Heart left ventricle (tissue), 16 donors: ENCODE measurements around the gene BUB1. TPM values are rescaled to one million over a fixed set of nuclear protein-coding genes. Genes with fewer than 3 reads are reported as not detected.
"Not testable (repeated sequence)": the region's sequence is repeated elsewhere in the genome, so short reads cannot be mapped to it uniquely, and the experiment has no call there.

Source experiments
- ATAC-seq, 4 donors: fragments of 200-7000 bp; cut with Tn5 transposase; one replicate each; pipeline ENCODE4 v1.9.1; 2020 to 2022; ENCODE audit warnings: moderate library complexity in 4 of 4, mild to moderate bottlenecking in 3 of 4, moderate number of reproducible peaks in 1 of 4
- DNase-seq, 5 donors: peaks; one replicate each; pipeline ENCODE4 v3.0.0-alpha.2; 2020
- H3K27ac ChIP-seq, 12 donors: fragments of 200-600 bp; sonication (generic) in 4 of 12; one replicate each; pipeline versions ENCODE4 v1.5.0 to v1.8.0; 2016 to 2022; ENCODE audit warnings: mild to moderate bottlenecking in 2 of 12
- H3K27me3 ChIP-seq, 9 donors: fragments of 200-600 bp; sonication (generic) in 2 of 9; one replicate each; pipeline versions ENCODE4 v1.5.1 to v1.8.0; 2016 to 2022; ENCODE audit warnings: mild to moderate bottlenecking in 3 of 9
- H3K36me3 ChIP-seq, 9 donors: fragments of 200-600 bp; sonication (generic) in 2 of 9; one replicate each; pipeline versions ENCODE4 v1.5.0 to v1.8.0; 2018 to 2022; ENCODE audit warnings: mild to moderate bottlenecking in 2 of 9
- H3K4me1 ChIP-seq, 12 donors: fragments of 200-600 bp; sonication (generic) in 4 of 12; one replicate each; pipeline versions ENCODE4 v1.5.0 to v1.8.0; 2016 to 2022; ENCODE audit warnings: mild to moderate bottlenecking in 3 of 12
- H3K4me3 ChIP-seq, 12 donors: fragments of 200-600 bp; sonication (generic) in 4 of 12; one replicate each; pipeline versions ENCODE4 v1.5.0 to v1.8.0; 2017 to 2022; ENCODE audit warnings: mild to moderate bottlenecking in 9 of 12, moderate library complexity in 4 of 12
- H3K9me3 ChIP-seq, 12 donors: fragments of 200-600 bp; sonication (generic) in 4 of 12; one replicate each; pipeline versions ENCODE4 v1.5.0 to v1.8.0; 2016 to 2022; ENCODE audit warnings: mild to moderate bottlenecking in 1 of 12
- CTCF ChIP-seq, 12 donors: fragments of 200-600 bp; sonication (generic) in 4 of 12; IDR thresholded peaks; one replicate each; pipeline versions ENCODE4 v1.5.0 to v1.8.0; 2018 to 2022; ENCODE audit warnings: antibody characterized with exemption in 12 of 12, mild to moderate bottlenecking in 5 of 12
- POLR2A ChIP-seq, 2 donors: fragments of 450-650 bp; IDR thresholded peaks; one replicate each; pipeline ENCODE4 v1.6.1; 2017; ENCODE audit warnings: antibody characterized with exemption in 2 of 2, mild to moderate bottlenecking in 2 of 2, moderate library complexity in 2 of 2
- WGBS, 4 donors: extraction: QIAGEN DNeasy Blood & Tissue Kit in 2 of 4; methylation state at CpG; one replicate each; pipeline versions ENCODE4 v1.1.5 to v1.1.7; 2013 to 2018; 5-methylcytosine and 5-hydroxymethylcytosine counted together
- intact Hi-C, 10 donors: fragments of 100-400 bp; cut with DNase I; formaldehyde crosslinking; loops; one replicate each; pipeline versions ENCODE4 v1.11.1 to v1.14.2; 2022
- polyA plus RNA-seq, 2 donors: library from polyadenylated mRNA; stranded (reverse); fragments of 200-250 nt; gene quantifications; one replicate each; pipeline ENCODE4 v1.2.3, GENCODE V29; 2013
- total RNA-seq, 9 donors: library from RNA; depleted of rRNA in 2 of 9; stranded (reverse); fragments of >200 nt in 2 of 9; fragmentation: NEBNext Ultra II Directional in 3 of 9; extraction: Animal tissue kit (Norgen Biotek cat#: 25700) in 3 of 9; gene quantifications; one replicate each; pipeline versions ENCODE4 v1.1.0 to v1.2.4, GENCODE V29; 2016 to 2023
- donor health status: ischemic (EF 13 %, LVEDD 7.1; RV severe dilation, severe dysfunction).
- donor health status: healthy with polysubstance abuse.
- donor health status: DM: no; HTN: yes; CAD: no.
- donor health status: DM: no; HTN: no; CAD: no.
- donor health status: ischemic (EF 25% LVEDD 6.9; RV normal size, moderate dysfunction).
- donor health status: ischemic (EF 25% LVEDD 5.7; RV mildly dilated, moderate dysfunction).
- donor health status: healthy.
- donor health status: DM: yes; HTN: yes; CAD: no.
- donor health status: ischemic (EF 35%, LVEDD 5.7; RV mildly dilated, moderate dysfunction).
- donor health status: nonischemic (EF 11% LVEDD 7.7; RV severe dilation, severe dysfunction).
- donor health status: DM: yes; HTN: yes; CAD: no.
- donor health status: PGD.
- donor health status: ischemic (EF 29% LVEDD 5.4; RV normal size, mild dysfunction).
- donor health status: nonischemic (EF 23%, LVEDD 6.1; RV moderate dilation, normal function).

The BUB1 gene
- total and polyA plus RNA-seq, 11 donors: 0.11 to 8.3 (median 0.91) TPM; not detected in 1

DNA sequence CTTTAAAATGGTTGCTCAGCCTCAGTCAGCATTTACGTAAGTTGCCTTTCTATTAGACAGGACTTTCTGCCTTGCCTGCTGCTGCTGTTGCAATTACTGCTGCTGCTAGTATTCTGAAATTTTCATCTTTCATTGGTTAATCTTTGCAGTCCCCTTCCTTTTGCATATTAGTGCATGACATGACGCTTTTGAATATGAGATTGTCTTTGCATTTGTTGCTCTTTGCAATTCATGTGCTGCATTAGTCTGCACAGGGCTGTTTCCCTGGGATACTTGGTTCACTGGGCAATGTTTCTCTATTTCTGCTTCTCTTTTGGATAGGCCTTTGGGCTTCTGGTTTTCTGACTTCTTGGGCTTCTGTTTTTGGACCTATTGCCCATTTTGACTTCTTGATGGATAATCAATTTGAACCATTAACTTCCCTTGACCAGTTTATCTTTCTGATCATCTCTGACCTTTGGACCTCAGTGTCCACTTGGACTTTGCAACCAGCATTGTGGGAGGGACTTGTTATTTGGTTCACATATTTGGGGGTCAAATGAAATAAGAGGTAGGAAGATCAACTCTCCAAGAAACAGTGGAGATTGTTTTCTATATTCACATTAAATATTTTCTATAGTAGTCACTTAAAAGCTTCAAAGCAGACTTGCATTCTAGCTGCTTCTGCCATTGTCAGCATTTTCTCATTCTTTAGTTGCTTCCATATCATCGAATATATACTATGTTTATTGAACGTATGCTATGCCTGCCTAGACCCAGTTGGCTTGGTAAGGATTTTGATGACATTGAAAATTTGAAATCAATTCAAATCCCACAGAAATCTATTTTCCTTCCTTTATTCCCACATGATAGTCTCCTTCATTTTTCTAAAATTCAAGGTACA, 12.5 kb upstream of the BUB1 start:
- TF ChIP-seq POLR2A (IDR thresholded peaks at IDR 0.05) (no peak), CTCF (IDR thresholded peaks at IDR 0.05) (no peak)
- DNase-seq (no peak), ATAC-seq (no peak)
- Histone ChIP-seq H3K4me3 (no peak overlapping the region), H3K36me3 (no peaks in the 10 kb centered on the region), H3K9me3 (peaks cover 0 to 12% (median 1%) of the 10 kb centered on the region in 12 donors), H3K27ac (no peak overlapping the region), H3K4me1 (peaks cover 0 to 7% (median 0%) of the 10 kb centered on the region in 12 donors), H3K27me3 (peaks cover 0 to 5% (median 0%) of the 10 kb centered on the region in 9 donors)
- intact Hi-C loops: no loop called here
- WGBS, 4 donors: 92 to 96% (median 94%) methylated on average over 4 of the region's 4 CpGs

DNA sequence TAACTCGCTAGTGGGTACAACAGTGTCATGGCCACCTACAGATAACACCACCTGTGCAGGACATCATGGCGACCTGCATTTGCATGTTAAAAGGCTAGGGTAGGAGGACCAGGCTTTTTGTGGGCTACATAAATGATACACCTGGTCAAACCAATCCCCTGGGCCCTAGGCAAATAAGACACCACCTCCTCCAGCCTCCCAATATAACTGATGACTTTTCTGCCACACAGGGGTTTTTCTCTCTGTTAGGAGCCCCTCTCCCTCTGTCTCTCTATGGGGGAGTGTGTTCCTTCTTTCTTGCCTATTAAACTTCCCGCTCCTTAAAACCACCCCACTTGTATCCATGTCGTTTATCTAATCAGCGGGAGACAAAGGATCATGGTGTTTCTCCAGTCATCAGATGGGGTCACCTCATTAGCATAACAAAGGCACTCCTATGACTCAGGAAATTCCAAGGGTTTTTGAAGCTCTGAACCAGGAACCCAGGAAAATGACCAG, 10.8 kb upstream of the BUB1 start:
- intact Hi-C loops: no loop called here
- peaks cover 0 to 12% (median 1%) of the 10 kb centered on the region in 12 donors for H3K9me3 ChIP-seq
- whole genome bisulfite sequencing, 4 donors: 46 to 55% (median 47%) methylated on average over 5 of the region's 5 CpGs
- ATAC-seq (no peak), DNase-seq (no peak)
- H3K27me3 ChIP-seq: peaks cover 0 to 5% (median 0%) of the 10 kb centered on the region in 9 donors
- H3K4me1 ChIP-seq: no peaks in the 10 kb centered on the region
- no peak for TF ChIP-seq CTCF (IDR thresholded peaks at IDR 0.05)
- no peak for TF ChIP-seq POLR2A (IDR thresholded peaks at IDR 0.05)
- no peaks in the 10 kb centered on the region for H3K36me3 ChIP-seq
- no peak overlapping the region for H3K27ac ChIP-seq
- H3K4me3 ChIP-seq: no peak overlapping the region

DNA sequence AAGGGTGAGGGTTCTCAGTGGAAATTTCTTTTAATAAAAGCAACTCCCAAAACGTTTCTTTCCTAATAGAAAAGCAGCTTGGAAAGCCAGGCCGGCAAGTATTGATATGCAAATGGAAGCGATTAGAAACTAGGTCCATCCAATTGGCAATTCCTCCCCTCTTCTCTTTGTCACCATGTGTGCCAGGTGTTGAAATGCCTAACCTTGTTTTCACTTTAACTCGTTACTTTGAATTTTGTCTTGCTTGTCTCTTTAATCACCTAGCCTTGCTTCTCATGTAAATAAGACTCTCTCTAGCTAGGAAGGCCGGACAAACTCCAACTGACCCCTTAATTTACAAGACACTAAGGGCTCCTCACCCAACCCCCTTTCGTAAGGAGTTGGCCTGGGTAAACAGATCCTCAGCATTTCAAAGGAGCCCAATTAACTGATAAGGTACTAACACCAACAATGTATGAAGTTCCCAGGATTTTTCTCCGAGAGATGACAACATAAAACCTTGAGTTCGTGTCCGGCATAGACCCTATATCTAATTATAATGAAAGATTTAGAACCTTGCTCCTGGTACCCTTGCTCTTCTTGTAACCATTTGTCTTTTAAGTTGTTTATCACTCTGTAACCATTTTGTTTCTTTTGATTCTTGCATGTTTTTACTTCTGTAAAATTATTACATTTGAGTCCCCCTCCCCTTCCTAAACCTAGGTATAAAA, 10.1 kb upstream of the BUB1 start:
- H3K27me3 ChIP-seq, intact Hi-C loops, DNase-seq, H3K4me3 ChIP-seq, H3K27ac ChIP-seq, ATAC-seq, H3K36me3 ChIP-seq, H3K4me1 ChIP-seq: not testable (repeated sequence)
- H3K9me3 ChIP-seq: peaks cover 0 to 12% (median 1%) of the 10 kb centered on the region in 12 donors
- WGBS, 4 donors: 61 to 69% (median 65%) methylated on average over 9 of the region's 9 CpGs

- ATAC-seq: no peak
- Histone ChIP-seq H3K4me3 (no peak overlapping the region), H3K9me3 (peaks cover 0 to 12% (median 1%) of the 10 kb centered on the region in 12 donors), H3K4me1 (peaks cover 0 to 12% (median 6%) of the 10 kb centered on the region in 12 donors), H3K27ac (no peak overlapping the region), H3K27me3 (no peaks in the 10 kb centered on the region), H3K36me3 (no peaks in the 10 kb centered on the region)
- DNase-seq: no peak
- TF ChIP-seq CTCF (IDR thresholded peaks at IDR 0.05) (no peak), POLR2A (IDR thresholded peaks at IDR 0.05) (no peak)
- intact Hi-C loops: no loop called here
- 92 to 98% (median 95%) methylated on average over 1 of the region's 1 CpG for WGBS, 4 donors
Observed at GRCh38 chr2:110682872-110683271, 5.0 kb upstream of the BUB1 start.
